Astrocyte of the cerebellum (primary cell): ENCODE measurements around the gene ARL8B.

ENCODE experiments used
- DNase-seq: peaks from one replicate; pipeline ENCODE4 v3.0.0-alpha.2; 2011; ENCODE audit warnings: low read depth
- H3K4me3 ChIP-seq: 2 replicates; pipeline ENCODE4 v1.5.1; 2011; ENCODE audit warnings: mild to moderate bottlenecking, low read depth, low read length, moderate library complexity
- in situ Hi-C: cut with HindIII; loops from 2 replicates; pipeline ENCODE4 v1.10.0; 2017; ENCODE audit warnings: low sequenced_read_pairs
- TF ChIP-seq, protein P1 (sequence below): IDR thresholded peaks from 2 replicates; pipeline ENCODE4 v1.5.1; 2012; ENCODE audit warnings: low read length, low read depth, moderate library complexity, mild to moderate bottlenecking; ENCODE audit errors: missing control alignments

Gene ARL8B

DNA sequence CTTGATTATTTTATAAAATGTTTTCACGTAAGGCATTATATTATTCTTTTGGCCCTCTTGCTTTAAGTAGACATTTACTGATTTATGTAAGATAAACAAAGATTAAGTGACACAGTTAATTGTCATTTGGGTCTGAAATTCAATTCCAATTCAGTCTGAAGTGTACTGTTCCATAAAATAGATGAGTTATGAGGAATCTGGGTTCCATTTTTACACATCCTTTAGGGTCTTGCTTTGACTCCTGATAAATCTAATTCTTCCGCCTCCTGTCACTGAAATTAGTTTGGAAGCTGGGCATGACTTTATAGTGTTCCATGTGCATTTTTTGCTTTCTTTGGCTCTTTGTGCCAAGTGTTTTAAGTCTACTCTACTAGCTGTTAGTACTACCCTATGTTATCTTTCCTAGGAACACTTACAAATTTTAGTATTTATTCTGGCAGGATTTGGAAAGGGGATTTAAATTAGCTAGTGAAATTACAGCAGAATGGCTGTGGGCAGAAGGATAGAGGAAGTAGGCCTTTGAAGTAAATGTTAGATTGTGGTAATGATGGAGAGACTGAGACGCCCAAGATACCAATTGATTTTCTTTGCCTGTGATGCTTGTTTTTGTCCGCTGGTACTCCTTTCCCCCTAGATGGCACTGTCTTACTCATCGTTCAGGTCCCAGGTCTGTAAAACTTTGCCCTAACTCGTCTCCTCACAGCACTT lies 14.3 kb downstream of the ARL8B start:
- no peak for DNase-seq
- TF ChIP-seq, protein P1, sequence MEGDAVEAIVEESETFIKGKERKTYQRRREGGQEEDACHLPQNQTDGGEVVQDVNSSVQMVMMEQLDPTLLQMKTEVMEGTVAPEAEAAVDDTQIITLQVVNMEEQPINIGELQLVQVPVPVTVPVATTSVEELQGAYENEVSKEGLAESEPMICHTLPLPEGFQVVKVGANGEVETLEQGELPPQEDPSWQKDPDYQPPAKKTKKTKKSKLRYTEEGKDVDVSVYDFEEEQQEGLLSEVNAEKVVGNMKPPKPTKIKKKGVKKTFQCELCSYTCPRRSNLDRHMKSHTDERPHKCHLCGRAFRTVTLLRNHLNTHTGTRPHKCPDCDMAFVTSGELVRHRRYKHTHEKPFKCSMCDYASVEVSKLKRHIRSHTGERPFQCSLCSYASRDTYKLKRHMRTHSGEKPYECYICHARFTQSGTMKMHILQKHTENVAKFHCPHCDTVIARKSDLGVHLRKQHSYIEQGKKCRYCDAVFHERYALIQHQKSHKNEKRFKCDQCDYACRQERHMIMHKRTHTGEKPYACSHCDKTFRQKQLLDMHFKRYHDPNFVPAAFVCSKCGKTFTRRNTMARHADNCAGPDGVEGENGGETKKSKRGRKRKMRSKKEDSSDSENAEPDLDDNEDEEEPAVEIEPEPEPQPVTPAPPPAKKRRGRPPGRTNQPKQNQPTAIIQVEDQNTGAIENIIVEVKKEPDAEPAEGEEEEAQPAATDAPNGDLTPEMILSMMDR = peak; percentile 47
- in situ Hi-C loops = no loop called here

DNA sequence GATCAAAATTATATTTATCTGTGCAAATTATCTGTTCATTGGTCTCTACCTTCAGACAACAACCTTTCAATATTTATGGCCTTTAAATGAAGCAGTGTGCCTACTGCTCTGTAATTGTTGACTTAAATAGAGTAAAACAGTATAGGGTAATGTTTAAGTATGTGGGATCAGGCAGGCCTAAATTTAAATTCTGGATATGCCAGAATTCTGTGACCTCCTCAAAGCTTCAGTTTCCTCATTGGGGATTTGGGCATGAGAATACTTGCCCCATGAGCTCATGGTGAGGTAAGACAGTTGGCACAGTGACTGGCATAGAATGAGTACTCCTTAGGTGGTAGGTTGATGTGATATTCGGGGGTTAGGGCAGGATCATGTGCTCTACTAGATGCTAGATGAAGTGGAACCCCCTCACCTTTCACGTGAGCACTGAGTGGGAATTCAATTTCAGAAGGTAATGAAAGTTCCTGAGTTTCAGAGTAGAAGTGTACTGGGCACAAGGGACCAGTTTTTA lies 14.9 kb downstream of the ARL8B start:
- DNase-seq = no peak
- TF ChIP-seq, protein P1 = no peak
- H3K4me3 ChIP-seq = no peak overlapping the region
- in situ Hi-C loops = no loop called here

More for the DNA sequence above, 14.3 kb downstream of the ARL8B start:
- H3K4me3 ChIP-seq = no peak overlapping the region

GRCh38 chr3:5138214-5138981 lies 16.3 kb downstream of the ARL8B start:
- no peak for DNase-seq
- in situ Hi-C loops = no loop called here
- TF ChIP-seq, protein P1 = no peak
- H3K4me3 ChIP-seq = no peak overlapping the region

DNA sequence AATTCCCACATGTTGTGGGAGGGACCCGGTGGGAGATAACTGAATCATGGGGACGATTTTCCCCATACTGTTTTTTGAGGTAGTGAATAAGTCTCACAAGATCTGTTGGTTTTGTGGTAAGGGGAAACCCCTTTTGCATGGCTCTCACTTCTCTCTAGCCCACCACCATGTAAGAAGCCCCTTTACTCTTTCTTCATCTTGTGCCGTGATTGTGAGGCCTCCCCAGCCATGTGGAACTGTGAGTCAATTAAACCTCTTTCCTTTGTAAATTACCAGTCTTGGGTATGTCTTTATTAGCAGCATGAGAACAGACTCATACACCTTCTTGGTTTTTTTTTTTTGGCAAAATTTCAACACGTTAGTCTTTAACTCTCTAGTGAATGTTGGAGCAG lies 18.1 kb downstream of the ARL8B start:
- DNase-seq = no peak
- in situ Hi-C loops = no loop called here
- TF ChIP-seq, protein P1 = no peak
- no peak overlapping the region for H3K4me3 ChIP-seq

DNA sequence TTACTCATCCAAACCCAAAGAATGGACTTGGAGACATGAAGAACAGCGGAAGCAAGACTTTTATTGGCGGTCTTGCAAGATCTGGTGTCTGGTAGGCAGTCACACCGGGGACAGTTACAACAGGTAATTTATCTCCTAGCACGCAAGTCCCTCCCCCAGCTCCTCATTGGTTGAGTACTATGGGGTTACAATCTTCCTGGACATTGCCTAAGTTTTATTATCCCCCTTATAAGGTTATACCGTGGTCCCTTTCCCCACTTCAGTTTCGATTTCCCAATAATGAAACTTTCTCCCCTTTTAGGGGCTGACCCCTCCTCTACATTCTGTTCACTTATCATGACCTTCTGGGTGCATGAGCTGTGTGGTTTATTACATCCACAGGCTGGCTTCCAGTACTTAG lies 18.7 kb downstream of the ARL8B start:
- in situ Hi-C loops = no loop called here
- no peak for DNase-seq
- H3K4me3 ChIP-seq = no peak overlapping the region
- TF ChIP-seq, protein P1 = no peak

DNA sequence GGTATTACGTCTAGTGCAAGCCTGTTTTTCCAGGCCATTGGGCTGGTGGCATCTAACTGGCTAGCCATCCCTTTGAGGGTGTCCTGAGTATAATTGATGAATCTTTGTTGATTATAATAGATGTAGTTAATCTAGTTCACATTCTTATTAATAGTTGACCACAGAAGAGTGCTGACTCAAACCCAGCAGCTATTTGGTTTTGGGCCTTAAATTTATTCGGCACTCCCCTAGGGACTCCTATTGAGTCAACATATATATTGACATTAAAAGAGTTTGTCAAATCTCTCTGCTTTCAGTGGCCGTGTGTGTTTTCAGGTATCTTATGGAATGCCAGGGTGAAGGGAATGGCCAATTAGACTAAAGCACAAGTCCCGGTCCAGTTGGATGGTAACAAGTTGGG lies 19.7 kb downstream of the ARL8B start:
- TF ChIP-seq, protein P1 = no peak
- in situ Hi-C loops = no loop called here
- no peak overlapping the region for H3K4me3 ChIP-seq
- DNase-seq = no peak
